GM12873 (cell line): Measurements from ENCODE around the gene FAM237A.

Experiments
- TF ChIP-seq, protein P1 (sequence below): IDR thresholded peaks from 2 replicates; pipeline ENCODE4 v1.5.1; 2012; ENCODE audit warnings: low read depth, mild to moderate bottlenecking, moderate library complexity, low read length, control low read depth; ENCODE audit not compliant: insufficient read depth; ENCODE audit errors: missing control alignments

The FAM237A gene

DNA sequence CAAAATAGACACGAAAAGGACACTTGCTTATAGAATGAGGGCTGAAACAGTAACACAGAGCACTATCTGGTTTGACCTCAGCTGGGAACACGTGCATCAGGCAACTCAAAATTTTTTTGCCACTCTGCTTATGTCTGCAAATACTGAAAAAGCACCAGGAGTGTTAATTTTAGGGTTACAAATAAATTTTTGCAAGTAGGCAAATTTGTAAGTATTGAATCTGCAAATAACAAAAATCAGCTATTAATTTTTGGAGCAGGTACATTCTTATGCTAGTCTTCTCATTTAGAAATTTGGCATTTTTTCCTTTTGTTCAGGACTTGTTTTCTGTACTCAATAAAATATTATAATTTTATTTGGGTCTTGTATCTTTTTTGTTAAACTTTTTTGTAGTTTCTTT lies 46.2 kb downstream of the FAM237A start:
- TF ChIP-seq, protein P1, sequence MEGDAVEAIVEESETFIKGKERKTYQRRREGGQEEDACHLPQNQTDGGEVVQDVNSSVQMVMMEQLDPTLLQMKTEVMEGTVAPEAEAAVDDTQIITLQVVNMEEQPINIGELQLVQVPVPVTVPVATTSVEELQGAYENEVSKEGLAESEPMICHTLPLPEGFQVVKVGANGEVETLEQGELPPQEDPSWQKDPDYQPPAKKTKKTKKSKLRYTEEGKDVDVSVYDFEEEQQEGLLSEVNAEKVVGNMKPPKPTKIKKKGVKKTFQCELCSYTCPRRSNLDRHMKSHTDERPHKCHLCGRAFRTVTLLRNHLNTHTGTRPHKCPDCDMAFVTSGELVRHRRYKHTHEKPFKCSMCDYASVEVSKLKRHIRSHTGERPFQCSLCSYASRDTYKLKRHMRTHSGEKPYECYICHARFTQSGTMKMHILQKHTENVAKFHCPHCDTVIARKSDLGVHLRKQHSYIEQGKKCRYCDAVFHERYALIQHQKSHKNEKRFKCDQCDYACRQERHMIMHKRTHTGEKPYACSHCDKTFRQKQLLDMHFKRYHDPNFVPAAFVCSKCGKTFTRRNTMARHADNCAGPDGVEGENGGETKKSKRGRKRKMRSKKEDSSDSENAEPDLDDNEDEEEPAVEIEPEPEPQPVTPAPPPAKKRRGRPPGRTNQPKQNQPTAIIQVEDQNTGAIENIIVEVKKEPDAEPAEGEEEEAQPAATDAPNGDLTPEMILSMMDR, result no peak

DNA sequence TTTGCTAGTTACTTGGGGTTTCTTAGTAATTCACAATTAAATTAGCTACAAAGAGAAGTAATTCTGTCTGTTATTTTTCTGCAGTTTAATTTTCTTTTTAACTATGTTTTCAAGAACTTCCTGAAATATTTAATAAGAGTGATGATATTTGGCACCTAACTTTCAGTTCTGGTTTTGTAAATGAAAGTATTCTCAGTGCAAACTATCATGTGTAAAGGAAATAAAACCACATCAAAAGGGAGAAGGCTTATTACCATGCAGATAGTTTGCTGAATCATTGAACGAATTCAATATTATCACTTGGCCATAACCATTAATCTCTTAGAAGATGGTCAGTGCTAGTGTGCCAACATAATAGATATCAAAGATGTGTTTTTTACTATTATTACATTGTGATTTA lies 46.7 kb downstream of the FAM237A start:
- TF ChIP-seq, protein P1, result no peak

DNA sequence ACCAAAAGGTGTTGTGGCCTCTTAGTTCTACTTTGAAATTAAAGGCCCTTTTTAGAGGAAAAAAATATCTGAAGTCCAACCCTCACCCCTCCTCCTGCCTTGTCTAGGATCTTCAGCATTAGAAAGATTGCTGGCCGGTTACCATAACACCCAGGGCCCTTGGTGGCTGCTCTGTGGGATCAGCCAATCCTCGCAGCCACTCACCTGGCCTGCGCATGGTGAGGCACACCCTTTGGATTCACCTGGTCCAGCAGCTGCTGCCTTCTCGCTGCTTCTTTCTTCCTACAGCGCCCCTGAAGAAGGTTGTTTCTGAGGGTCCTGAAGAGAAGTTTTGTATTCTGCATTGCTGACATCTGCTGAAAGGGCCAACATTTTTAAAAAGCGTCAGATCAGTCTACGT lies 50.7 kb downstream of the FAM237A start:
- TF ChIP-seq, protein P1, result no peak

DNA sequence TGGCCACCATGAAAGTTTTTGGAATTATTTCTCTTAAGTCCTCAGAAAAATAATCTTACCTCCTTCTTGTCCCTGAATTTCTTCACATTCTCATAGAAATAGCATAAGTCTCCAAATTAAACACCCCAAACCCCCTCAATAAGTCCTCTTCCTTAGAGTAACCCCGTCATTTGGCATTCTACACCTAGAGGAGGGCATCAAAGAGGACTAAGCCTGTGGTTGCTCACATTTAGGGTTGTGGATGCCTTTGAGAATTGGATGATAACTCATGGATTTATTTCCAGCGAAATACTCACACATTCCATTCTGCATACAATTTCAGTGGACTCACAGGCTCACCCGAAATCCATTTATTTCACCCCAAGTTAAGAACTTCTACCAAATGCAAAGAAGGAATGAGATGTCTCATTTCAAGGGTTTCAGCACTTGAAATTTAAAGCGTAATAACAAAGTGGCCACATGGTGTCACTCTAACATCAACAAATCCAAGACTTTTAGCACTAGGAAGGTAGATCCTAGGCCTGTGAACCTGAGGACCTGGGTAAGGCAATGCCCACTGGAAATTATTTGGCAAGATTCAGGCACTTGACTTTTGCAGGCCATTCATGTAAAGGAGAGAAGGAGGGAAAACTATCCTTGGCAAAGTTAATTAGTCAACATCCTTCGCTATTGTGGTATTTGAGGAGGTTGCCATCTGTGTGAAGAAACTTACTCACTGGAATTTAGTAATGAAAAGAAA lies 51.3 kb downstream of the FAM237A start:
- TF ChIP-seq, protein P1, result peak; percentile 63

DNA sequence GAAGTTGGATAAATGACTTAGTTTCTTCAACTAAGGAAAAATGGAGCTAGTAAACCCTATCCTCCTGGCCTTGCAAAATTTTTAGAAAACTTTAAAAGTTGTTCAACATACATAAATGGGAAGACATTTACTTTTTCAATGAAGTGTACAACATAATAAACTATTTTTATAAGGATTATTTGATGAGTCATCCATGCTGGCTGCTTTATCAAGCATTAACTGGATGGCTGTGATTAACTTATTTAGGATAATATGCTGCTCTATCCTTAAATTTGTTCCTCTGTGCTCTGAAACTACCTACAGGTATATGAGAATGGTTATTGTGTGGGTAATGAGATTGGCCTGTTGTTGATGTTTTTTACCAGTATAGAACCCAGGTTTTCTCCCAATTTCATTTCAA lies 54.6 kb downstream of the FAM237A start:
- TF ChIP-seq, protein P1, result no peak

DNA sequence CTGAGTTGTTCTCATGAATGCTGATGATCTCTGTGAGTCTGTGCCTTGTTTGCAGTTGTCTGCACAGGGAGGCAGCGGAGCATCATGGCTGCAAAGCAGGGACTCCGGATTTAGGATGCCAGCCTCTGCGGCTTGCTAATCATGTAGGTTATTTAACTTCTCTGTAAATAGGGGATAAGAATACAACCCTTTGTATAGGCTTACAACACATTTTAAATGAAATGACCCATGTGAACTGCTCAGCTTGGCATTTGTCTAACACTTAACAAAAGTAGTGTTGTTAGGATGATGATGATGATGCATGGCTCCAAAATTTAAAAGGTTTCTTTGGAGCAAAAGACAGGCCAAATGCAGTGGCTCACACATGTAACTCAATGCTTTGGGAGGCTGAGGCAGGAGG lies 56.5 kb downstream of the FAM237A start:
- TF ChIP-seq, protein P1, result no peak
